GM21360 (cell line): ENCODE measurements around the gene KRTAP2-1.
"Not testable (repeated sequence)": the region's sequence is repeated elsewhere in the genome, so short reads cannot be mapped to it uniquely, and the experiment has no call there.

Experiments
- ATAC-seq: cut with Tn5 transposase; IDR thresholded peaks from one replicate; pipeline ENCODE4 v1.9.1; 2021; ENCODE audit warnings: mild to moderate bottlenecking, moderate library complexity; ENCODE audit not compliant: unreplicated experiment

The KRTAP2-1 gene

GRCh38 chr17:41058741-41059140 lies 11.6 kb upstream of the KRTAP2-1 start:
- ATAC-seq = no peak

- no peak for ATAC-seq
Observed at GRCh38 chr17:41057547-41057946, 10.4 kb upstream of the KRTAP2-1 start.

DNA sequence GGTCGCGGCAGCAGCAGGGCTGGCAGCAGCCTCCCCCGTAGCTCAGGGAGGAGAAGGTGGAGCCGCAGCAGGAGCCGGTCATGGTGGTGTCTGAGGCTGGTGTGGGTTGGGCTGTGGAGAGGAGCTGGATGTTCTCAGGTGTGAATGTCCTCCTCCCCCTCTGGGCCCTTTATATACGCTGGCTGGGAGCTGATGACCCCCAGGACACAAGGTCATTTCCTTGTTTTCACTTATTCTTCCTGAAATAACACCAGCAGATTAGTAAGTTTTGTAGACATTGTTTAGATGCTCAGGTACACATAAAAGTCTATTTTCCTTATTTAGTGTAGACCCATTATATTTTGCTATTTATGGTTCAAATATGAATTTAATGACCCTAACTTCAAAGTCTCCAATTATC lies 8.0 kb upstream of the KRTAP2-1 start, which contains the start of gene KRTAP2-2:
KRTAP2-2 (minus strand) TSS at position 101 of the 400 bp plus-strand sequence; CDS start at position 82, 19 bp downstream.
- not testable (repeated sequence) for ATAC-seq

- not testable (repeated sequence) for ATAC-seq
Observed at GRCh38 chr17:41054556-41054955, 7.4 kb upstream of the KRTAP2-1 start.

GRCh38 chr17:41054025-41054424 lies 6.9 kb upstream of the KRTAP2-1 start:
- no peak for ATAC-seq

- no peak for ATAC-seq
Observed at GRCh38 chr17:41052566-41052965, 5.5 kb upstream of the KRTAP2-1 start.

- ATAC-seq = no peak
Observed at GRCh38 chr17:41049110-41049509, 2.0 kb upstream of the KRTAP2-1 start.

DNA sequence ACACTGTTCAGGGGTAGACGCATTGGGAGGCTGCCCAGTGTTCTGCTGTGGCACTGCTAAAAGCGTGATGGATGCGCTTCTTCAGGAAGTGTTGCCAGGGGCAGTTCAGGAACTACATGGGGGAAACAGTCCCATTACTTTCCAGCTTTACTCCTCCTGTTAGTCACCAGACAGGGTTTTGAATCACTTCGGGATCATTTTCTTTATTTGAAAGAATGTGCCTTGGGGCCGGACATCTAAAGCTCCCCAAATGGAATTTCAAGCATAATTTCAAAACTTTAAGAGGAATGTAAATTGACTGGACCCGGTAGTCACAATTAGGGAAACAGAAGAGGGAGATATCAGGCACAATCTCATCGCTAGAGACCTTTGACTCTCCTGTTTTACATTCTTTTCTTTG lies 1.3 kb upstream of the KRTAP2-1 start:
- ATAC-seq = no peak

GRCh38 chr17:41042953-41043352 lies 4.2 kb downstream of the KRTAP2-1 start:
- ATAC-seq = no peak

DNA sequence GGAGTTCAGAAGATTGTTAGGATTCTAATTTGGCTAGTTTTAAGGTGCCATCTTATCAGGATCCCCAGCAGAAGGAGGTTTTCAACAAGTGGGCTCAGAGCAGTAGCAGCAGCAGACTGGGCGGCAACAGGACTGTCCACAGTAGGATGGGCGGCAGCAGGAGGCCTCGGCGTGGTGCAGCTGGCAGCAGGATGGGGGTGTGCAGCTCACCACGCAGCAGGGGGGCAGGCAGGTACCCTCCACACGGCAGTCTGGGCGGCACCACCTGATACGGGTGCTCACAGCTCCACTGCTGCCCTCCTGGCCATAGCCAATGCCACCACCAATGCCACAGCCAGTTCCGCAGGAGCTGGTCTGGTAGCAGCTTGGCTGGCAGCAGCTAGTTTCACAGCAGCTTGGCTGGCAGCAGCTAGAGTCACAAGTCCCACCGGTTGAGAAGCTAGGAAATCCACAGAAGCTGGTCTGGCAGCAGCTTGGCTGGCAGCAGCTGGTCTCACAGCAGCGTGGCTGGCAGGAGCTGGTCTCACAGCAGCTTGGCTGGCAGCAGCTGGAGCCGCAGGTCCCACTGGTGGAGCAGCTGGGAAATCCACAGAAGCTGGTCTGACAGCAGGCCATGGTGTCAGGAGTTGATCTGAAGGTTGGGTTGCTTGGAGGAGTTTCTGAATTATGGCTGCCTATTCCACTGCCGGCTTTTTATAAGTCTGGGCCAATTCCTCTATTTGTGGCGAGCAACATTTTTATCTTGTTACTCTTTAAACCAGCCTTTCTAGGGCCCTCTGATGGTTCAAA lies 6.1 kb downstream of the KRTAP2-1 start, which contains the start of gene KRTAP1-1:
KRTAP1-1 (minus strand) TSS at position 668 of the 789 bp plus-strand sequence; CDS start at position 615, 53 bp downstream.
- ATAC-seq = not testable (repeated sequence)

DNA sequence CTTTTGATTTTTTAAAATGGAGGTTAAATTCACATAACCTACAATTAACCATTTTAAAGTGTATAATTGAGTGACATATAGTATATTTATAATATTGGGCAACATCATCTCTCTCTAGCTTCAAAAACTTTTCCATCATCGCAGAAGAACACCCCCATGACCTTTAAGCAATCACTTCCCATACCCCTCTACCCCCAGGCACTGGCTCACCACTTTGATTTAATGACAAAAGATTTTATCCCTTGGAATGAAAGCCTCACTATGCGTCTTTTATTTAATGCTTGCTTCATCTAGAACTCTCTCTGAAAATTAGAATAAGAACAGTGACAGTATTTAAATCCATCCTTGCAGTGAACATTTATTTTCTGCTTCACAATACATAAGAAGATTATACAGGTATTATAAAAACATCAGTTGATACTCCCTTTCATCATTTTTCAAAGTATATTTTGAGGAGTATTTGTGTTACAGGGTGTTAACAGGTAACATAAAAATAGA lies 9.2 kb downstream of the KRTAP2-1 start:
- no peak for ATAC-seq

DNA sequence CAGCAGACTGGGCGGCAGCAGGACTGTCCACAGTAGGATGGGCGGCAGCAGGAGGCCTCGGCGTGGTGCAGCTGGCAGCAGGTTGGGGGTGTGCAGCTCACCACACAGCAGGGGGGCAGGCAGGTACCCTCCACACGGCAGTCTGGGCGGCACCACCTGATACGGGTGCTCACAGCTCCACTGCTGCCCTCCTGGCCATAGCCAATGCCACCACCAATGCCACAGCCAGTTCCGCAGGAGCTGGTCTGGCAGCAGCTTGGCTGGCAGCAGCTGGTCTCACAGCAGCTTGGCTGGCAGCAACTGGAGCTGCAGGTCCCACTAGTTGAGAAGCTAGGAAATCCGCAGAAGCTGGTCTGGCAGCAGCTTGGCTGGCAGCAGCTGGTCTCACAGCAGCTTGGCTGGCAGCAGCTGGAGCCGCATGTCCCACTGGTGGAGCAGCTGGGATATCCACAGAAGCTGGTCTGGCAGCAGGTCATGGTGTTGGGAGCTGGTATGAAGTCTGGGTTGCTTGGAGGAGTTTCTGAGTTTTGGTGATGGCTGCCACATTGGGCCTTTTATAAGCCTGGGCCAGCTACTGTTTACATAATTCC lies 12.7 kb downstream of the KRTAP2-1 start, which contains the start of gene KRTAP1-3:
KRTAP1-3 (minus strand) TSS at position 529 of the 590 bp plus-strand sequence; CDS start at position 476, 53 bp downstream.
- ATAC-seq = not testable (repeated sequence)

DNA sequence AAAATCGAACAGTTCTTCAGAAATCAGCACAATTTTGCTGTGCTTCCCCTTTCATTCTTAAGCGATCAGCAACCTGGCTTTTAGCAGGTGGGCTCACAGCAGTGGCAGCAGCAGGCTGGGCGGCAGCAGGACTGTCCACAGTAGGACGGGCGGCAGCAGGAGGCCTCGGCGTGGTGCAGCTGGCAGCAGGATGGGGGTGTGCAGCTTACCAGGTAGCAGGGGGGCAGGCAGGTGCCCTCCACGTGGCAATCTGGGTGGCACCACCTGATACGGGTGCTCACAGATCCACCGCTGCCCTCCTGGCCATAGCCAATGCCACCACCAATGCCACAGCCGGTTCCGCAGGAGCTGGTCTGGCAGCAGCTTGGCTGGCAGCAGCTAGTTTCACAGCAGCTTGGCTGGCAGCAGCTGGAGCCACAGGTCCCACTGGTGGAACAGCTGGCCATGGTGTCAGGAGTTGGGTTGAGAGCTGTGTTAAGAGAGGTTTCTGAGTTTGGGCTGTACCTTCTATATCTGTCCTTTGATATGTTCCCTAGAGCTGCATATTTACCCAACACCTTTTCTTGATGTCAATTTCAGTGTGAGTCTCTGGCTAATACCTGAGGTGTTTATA lies 17.4 kb downstream of the KRTAP2-1 start, which contains the start of gene KRTAP1-4:
KRTAP1-4 (minus strand) TSS at position 563 of the 613 bp plus-strand sequence; CDS start at position 446, 117 bp downstream.
- ATAC-seq = no peak

DNA sequence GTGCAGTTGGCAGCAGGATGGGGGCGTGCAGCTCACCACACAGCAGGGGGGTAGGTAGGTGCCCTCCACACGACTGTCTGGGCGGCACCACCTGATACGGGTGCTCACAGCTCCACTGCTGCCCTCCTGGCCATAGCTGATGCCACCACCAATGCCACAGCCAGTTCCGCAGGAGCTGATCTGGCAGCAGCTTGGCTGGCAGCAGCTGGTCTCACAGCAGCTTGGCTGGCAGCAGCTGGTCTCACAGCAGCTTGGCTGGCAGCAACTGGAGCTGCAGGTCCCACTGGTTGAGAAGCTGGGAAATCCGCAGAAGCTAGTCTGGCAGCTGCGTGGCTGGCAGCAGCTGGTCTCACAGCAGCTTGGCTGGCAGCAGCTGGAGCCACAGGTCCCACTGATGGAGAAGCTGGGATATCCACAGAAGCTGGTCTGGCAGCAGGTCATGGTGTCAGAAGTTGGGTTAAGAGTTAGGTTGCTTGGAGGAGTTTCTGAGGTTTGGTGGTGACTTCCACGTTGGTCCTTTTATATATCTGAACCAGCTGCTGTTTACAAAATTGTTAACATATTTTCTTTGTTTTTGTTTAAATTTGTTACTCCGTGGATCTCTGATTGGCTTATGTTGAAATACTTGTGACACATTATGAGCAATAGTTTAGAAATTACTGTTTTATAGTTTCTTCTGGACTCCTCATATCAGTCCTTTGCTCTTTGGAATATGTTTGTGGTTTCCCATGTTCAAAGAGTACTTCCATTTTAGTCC lies 20.2 kb downstream of the KRTAP2-1 start, which contains the start of gene KRTAP1-5:
KRTAP1-5 (minus strand) TSS at position 494 of the 757 bp plus-strand sequence; CDS start at position 441, 53 bp downstream.
- no peak for ATAC-seq

DNA sequence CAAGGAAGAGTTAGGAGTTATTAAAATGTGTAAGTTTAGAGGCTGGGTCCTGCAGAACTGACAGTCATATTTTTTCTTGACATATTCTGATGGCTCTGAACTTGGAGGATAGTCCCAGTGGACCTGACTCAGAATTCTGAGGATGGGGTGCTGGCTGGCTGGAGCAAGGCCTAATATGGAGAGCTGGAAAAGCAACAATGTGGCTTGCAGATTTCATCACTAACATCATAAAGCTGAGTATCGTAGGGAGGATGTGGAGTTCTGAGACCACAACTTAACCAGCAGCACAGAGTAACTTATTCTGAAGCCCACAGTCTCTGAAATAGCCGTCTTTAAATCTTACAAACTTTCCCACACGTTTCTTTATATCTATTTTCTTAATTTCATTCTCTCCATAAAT lies 22.4 kb downstream of the KRTAP2-1 start:
- no peak for ATAC-seq

DNA sequence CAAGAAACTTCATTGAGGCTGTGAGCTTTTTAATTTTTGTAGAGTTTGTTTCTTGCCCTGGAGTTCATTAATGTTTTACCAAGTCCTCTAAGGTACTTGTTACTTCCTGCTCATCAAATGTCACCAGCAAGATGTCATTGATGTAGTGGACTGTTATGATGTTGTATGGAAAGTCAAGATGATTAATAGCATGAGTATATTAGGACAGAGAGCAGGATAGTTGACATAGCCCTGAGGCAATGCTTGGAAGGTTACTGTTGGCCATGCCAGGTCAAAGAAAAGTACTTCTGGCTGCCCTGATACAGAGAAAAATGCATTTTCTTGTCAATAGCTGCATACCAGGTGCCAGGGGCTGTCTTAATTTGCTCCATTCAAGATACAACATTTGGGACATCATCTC lies 26.8 kb downstream of the KRTAP2-1 start:
- no peak for ATAC-seq

DNA sequence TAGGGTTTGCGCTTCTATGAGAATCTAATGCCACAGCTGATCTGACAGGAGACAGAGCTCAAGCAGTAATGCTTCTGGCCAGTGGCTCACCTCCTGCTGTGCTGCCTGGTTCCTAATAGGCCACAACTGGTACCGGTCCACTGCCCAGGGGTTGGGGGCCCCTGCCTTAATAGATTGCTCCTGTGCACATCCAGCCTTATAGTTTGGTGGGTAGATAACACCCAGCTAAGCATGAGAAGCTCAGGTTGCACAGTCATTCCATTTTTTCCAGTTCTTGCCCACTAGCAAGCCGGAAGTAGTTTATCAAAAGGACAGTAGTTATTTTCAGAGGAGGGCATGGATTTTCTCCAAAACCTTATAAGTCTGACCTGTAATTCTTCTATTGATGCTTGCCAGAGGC lies 27.7 kb downstream of the KRTAP2-1 start:
- ATAC-seq = no peak

DNA sequence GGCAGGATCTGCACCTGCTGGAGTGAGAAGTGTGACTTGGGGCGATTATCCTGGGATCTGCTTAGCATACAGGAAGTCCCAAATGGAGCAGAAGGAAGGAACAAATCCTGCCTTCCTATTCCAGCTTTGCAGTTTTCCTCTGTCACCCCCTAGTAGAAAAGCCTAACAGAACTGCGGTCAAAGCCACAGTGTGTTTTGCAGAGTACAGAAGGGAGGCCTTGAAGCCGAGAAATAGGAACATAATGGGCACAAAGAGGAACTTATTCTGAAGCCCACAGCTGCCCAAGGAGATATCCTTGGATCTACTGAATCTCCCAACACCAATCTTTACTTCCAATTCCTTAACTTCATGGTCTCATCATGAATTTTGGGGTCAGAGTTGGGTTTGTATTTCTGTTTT lies 28.6 kb downstream of the KRTAP2-1 start:
- no peak for ATAC-seq

GRCh38 chr17:41016578-41017215 lies 30.4 kb downstream of the KRTAP2-1 start:
- ATAC-seq = no peak

- no peak for ATAC-seq
Observed at GRCh38 chr17:41015454-41015853, 31.7 kb downstream of the KRTAP2-1 start.
